ENCODE results near the gene GIN1.

DNA sequence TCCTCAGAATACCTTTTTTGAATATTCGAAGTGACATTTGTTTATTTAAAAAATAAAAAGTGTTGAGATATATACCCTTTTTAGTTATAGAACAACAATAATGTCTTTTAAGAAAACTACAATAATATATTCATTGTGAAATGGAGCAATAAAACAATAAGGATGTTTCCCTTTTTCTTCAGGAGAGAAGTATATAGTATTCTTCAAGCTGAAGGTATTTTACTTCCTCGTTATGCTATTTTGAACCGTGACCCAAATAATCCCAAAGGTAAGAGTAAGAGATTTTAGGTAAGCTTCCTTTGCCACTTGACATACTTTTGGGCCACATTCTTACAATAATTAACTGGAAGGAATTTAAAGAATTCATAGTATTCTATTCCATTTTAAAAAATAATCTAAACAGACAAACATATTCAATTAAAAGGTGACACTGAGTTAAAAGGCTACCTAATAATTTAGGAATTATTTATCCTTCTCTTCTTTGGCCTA lies 18.3 kb upstream of the GIN1 start:
- TF ChIP-seq, protein P1, sequence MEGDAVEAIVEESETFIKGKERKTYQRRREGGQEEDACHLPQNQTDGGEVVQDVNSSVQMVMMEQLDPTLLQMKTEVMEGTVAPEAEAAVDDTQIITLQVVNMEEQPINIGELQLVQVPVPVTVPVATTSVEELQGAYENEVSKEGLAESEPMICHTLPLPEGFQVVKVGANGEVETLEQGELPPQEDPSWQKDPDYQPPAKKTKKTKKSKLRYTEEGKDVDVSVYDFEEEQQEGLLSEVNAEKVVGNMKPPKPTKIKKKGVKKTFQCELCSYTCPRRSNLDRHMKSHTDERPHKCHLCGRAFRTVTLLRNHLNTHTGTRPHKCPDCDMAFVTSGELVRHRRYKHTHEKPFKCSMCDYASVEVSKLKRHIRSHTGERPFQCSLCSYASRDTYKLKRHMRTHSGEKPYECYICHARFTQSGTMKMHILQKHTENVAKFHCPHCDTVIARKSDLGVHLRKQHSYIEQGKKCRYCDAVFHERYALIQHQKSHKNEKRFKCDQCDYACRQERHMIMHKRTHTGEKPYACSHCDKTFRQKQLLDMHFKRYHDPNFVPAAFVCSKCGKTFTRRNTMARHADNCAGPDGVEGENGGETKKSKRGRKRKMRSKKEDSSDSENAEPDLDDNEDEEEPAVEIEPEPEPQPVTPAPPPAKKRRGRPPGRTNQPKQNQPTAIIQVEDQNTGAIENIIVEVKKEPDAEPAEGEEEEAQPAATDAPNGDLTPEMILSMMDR (conservative IDR thresholded peaks at IDR 0.05; ENCODE audit: low read length), result no peak
- TF ChIP-seq EZH2phosphoT487 (IDR thresholded peaks at IDR 0.05; ENCODE audit: borderline replicate concordance, low read depth, low read length), result no peak

All from OCI-LY7 (cell line).